Measurements from ENCODE around the gene KIF25.

KIF25 gene

DNA sequence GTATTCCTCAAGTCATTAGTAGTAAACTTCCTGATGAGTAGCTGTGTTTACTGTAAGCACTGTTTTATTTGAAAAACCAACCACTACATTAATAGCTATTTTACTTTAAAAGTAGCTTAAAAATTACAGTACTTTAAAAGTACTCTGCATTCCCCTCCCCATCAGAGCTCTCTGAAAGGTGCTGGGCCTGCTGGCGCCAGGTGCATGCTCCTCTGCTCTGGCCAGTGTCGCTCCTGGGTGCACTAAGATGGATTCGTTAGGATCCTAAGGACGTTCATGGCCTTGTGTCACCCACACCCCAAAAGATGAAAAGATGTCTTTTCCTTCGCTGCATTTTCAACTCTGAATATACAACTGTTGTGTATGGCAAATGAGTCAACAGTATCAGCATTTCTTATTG lies 43.9 kb upstream of the KIF25 start (continued):
- TF ChIP-seq, protein P1, sequence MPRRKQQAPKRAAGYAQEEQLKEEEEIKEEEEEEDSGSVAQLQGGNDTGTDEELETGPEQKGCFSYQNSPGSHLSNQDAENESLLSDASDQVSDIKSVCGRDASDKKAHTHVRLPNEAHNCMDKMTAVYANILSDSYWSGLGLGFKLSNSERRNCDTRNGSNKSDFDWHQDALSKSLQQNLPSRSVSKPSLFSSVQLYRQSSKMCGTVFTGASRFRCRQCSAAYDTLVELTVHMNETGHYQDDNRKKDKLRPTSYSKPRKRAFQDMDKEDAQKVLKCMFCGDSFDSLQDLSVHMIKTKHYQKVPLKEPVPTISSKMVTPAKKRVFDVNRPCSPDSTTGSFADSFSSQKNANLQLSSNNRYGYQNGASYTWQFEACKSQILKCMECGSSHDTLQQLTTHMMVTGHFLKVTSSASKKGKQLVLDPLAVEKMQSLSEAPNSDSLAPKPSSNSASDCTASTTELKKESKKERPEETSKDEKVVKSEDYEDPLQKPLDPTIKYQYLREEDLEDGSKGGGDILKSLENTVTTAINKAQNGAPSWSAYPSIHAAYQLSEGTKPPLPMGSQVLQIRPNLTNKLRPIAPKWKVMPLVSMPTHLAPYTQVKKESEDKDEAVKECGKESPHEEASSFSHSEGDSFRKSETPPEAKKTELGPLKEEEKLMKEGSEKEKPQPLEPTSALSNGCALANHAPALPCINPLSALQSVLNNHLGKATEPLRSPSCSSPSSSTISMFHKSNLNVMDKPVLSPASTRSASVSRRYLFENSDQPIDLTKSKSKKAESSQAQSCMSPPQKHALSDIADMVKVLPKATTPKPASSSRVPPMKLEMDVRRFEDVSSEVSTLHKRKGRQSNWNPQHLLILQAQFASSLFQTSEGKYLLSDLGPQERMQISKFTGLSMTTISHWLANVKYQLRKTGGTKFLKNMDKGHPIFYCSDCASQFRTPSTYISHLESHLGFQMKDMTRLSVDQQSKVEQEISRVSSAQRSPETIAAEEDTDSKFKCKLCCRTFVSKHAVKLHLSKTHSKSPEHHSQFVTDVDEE (CRISPR knock-in tag; IDR thresholded peaks at IDR 0.05): no peak
- TF ChIP-seq RARB (CRISPR knock-in tag; IDR thresholded peaks at IDR 0.05) (no peak), CSDC2 (CRISPR knock-in tag; IDR thresholded peaks at IDR 0.05) (no peak), ZNF565 (CRISPR knock-in tag; conservative IDR thresholded peaks at IDR 0.05; ENCODE audit: low read depth) (no peak), ZNF8 (CRISPR knock-in tag; IDR thresholded peaks at IDR 0.05) (no peak)

DNA sequence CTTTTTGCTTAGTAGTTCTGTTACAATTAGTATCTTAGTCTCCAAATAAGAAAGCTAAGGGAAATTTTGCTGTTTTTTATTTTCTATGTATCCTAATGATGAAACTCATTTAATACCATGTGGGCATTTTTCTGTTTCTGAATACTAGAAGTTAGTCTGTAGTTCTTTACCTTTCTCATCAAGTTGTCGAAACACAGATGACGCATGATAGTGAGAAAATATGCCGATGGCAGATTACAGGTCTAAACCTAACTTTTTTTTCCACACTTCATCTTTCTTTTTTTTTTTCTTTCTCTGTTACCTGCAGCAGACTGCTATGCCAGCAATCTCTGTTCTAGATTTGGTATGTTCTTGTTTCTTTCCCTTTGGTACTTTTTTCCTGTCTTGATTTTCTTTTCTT lies 43.3 kb upstream of the KIF25 start:
- no peak for ATAC-seq
- TF ChIP-seq, protein P2, sequence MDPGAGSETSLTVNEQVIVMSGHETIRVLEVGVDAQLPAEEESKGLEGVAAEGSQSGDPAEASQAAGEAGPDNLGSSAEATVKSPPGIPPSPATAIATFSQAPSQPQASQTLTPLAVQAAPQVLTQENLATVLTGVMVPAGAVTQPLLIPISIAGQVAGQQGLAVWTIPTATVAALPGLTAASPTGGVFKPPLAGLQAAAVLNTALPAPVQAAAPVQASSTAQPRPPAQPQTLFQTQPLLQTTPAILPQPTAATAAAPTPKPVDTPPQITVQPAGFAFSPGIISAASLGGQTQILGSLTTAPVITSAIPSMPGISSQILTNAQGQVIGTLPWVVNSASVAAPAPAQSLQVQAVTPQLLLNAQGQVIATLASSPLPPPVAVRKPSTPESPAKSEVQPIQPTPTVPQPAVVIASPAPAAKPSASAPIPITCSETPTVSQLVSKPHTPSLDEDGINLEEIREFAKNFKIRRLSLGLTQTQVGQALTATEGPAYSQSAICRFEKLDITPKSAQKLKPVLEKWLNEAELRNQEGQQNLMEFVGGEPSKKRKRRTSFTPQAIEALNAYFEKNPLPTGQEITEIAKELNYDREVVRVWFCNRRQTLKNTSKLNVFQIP (CRISPR knock-in tag; IDR thresholded peaks at IDR 0.05; ENCODE audit: borderline replicate concordance, low read depth): no peak

DNA sequence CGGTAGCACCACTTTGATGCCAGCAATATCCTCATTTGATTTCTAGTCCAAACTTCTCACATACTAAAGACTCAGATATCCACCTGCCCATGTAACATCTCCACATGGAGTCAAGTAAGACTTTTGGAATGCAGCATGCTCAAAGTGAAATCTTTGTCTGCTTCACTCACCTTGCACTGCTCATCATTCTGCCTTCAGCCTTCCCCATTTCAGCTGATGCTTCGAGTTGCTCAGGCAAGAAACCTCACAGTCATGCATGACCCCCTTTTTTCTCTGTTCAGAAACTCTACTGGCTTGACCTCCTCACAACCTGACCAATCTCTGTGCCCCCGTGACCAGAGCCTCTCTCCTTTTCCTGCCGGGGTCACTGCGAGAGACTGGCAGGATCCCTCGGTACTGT lies 41.0 kb upstream of the KIF25 start:
- no peak for TF ChIP-seq BACH2 (CRISPR knock-in tag; IDR thresholded peaks at IDR 0.05; ENCODE audit: borderline replicate concordance)
- TF ChIP-seq ISL1 (CRISPR knock-in tag; IDR thresholded peaks at IDR 0.05): no peak
- no peak for TF ChIP-seq CSDC2 (CRISPR knock-in tag; IDR thresholded peaks at IDR 0.05)
- no peak for TF ChIP-seq PPARA (CRISPR knock-in tag; IDR thresholded peaks at IDR 0.05; ENCODE audit: borderline replicate concordance)
- no peak for TF ChIP-seq RARB (CRISPR knock-in tag; IDR thresholded peaks at IDR 0.05)
- no peak for ATAC-seq

DNA sequence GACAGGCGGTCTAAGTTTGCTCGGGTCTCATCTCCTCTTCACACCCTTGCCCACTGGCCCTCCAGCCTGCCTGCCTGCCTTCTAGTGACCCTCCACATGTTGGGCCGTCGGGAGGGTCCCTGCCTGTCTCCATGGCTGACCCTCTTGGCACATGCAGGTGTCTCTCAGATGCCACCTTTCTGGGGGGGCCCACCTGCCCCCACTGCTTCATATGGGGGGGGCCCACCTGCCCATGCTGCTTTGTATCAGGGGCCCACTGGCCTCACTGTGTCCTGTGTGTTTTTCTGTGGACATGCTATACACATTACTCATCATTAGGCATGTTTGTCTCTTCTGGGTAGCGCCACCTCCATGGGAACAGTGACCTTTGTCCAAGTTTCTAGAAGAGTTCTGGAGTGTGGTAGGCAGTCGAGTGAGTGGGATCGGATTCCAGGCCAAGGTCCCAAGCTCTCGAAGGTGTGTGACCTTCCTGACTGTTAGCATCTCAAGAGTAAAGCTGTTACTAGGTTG lies 40.4 kb upstream of the KIF25 start:
- no peak for TF ChIP-seq OSR1 (CRISPR knock-in tag; IDR thresholded peaks at IDR 0.05)
- TF ChIP-seq, protein P3, sequence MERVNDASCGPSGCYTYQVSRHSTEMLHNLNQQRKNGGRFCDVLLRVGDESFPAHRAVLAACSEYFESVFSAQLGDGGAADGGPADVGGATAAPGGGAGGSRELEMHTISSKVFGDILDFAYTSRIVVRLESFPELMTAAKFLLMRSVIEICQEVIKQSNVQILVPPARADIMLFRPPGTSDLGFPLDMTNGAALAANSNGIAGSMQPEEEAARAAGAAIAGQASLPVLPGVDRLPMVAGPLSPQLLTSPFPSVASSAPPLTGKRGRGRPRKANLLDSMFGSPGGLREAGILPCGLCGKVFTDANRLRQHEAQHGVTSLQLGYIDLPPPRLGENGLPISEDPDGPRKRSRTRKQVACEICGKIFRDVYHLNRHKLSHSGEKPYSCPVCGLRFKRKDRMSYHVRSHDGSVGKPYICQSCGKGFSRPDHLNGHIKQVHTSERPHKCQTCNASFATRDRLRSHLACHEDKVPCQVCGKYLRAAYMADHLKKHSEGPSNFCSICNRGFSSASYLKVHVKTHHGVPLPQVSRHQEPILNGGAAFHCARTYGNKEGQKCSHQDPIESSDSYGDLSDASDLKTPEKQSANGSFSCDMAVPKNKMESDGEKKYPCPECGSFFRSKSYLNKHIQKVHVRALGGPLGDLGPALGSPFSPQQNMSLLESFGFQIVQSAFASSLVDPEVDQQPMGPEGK (CRISPR knock-in tag; IDR thresholded peaks at IDR 0.05; ENCODE audit: borderline replicate concordance): no peak
- TF ChIP-seq, protein P1 (CRISPR knock-in tag; IDR thresholded peaks at IDR 0.05): no peak
- no peak for TF ChIP-seq ARNTL (CRISPR knock-in tag; IDR thresholded peaks at IDR 0.05; ENCODE audit: borderline replicate concordance, low read depth)
- ATAC-seq: no peak

DNA sequence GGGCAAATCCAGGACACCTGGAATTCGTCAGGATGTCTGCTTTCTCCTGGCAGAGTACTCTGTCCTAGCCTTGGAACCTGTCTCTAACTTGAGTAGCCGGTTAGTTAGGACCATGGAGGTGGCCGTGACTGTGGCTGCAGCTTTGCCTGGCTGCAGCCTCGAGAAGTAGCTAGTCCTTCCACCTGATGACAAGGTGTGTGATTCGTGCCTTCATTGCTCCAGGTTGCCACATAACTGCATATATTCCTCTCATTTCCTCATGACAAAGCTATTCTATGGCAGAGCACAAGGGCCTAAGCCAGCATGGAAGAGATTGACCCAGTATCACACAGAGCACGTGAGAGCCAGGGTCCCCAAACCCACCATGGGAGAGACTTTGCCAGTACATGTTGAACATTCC lies 39.8 kb upstream of the KIF25 start:
- no peak for TF ChIP-seq ZNF565 (CRISPR knock-in tag; conservative IDR thresholded peaks at IDR 0.05; ENCODE audit: low read depth)
- no peak for TF ChIP-seq GLIS3 (CRISPR knock-in tag; IDR thresholded peaks at IDR 0.05)
- TF ChIP-seq ZC3H10 (CRISPR knock-in tag; IDR thresholded peaks at IDR 0.05): no peak
- TF ChIP-seq PPARA (CRISPR knock-in tag; IDR thresholded peaks at IDR 0.05; ENCODE audit: borderline replicate concordance): no peak
- no peak for TF ChIP-seq BACH2 (CRISPR knock-in tag; IDR thresholded peaks at IDR 0.05; ENCODE audit: borderline replicate concordance)
- TF ChIP-seq ESRRG (CRISPR knock-in tag; IDR thresholded peaks at IDR 0.05): no peak
- TF ChIP-seq, protein P1 (CRISPR knock-in tag; IDR thresholded peaks at IDR 0.05): no peak
- TF ChIP-seq, protein P2 (CRISPR knock-in tag; IDR thresholded peaks at IDR 0.05; ENCODE audit: borderline replicate concordance, low read depth): no peak
- TF ChIP-seq ARNTL (CRISPR knock-in tag; IDR thresholded peaks at IDR 0.05; ENCODE audit: borderline replicate concordance, low read depth): no peak
- TF ChIP-seq, protein P3 (CRISPR knock-in tag; IDR thresholded peaks at IDR 0.05; ENCODE audit: borderline replicate concordance): no peak
- ATAC-seq: no peak
